Osteoblast (primary cell): ENCODE measurements around the gene SPAST. TPM values are rescaled to one million over a fixed set of nuclear protein-coding genes. Genes with fewer than 3 reads are reported as not detected.
"Not testable (repeated sequence)": the region's sequence is repeated elsewhere in the genome, so short reads cannot be mapped to it uniquely, and the experiment has no call there.

ENCODE experiments used
- DNase-seq: peaks from one replicate; pipeline ENCODE4 v3.0.0; 2011; ENCODE audit warnings: low spot score, mixed read lengths; ENCODE audit not compliant: insufficient read length; ENCODE audit errors: missing footprints
- H2AFZ ChIP-seq: 2 replicates; pipeline ENCODE4 v1.6.0; 2011; ENCODE audit warnings: mild to moderate bottlenecking, low read length
- H3K27ac ChIP-seq: 2 replicates; pipeline ENCODE4 v1.5.1; 2011; ENCODE audit warnings: mild to moderate bottlenecking, low read depth, low read length, moderate library complexity
- H3K27me3 ChIP-seq: 2 replicates; pipeline ENCODE4 v1.6.0; 2012; ENCODE audit warnings: mild to moderate bottlenecking, control low read depth, inconsistent platforms, low read length, moderate library complexity; ENCODE audit not compliant: insufficient read depth
- H3K36me3 ChIP-seq: 2 replicates; pipeline ENCODE4 v1.5.1; 2011; ENCODE audit warnings: mild to moderate bottlenecking, low read length, control low read depth, moderate library complexity; ENCODE audit not compliant: insufficient read depth
- H3K4me1 ChIP-seq: 2 replicates; pipeline ENCODE4 v1.5.1; 2011; ENCODE audit warnings: mild to moderate bottlenecking, low read length, control low read depth, moderate library complexity; ENCODE audit not compliant: insufficient read depth
- H3K4me2 ChIP-seq: 2 replicates; pipeline ENCODE4 v1.6.0; 2011; ENCODE audit warnings: mild to moderate bottlenecking, low read length; ENCODE audit not compliant: insufficient read depth
- H3K4me3 ChIP-seq: fragments of 200-600 bp; sonication (generic); 3 replicates; pipeline ENCODE4 v1.5.1; 2012; ENCODE audit warnings: mild to moderate bottlenecking, low read length, inconsistent platforms; ENCODE audit not compliant: insufficient read depth
- H3K79me2 ChIP-seq: 2 replicates; pipeline ENCODE4 v1.6.0; 2012; ENCODE audit warnings: mild to moderate bottlenecking, low read length, control low read depth, inconsistent platforms; ENCODE audit not compliant: insufficient read depth
- H3K9me3 ChIP-seq: 2 replicates; pipeline ENCODE4 v1.5.1; 2011; ENCODE audit warnings: low read depth, low read length, control low read depth
- H4K20me1 ChIP-seq: 2 replicates; pipeline ENCODE4 v1.6.0; 2012; ENCODE audit warnings: mild to moderate bottlenecking, low read length, control low read depth; ENCODE audit not compliant: insufficient read depth
- total RNA-seq: library from RNA; depleted of rRNA; stranded (reverse); fragments of >200 nt; gene quantifications from 2 replicates; pipeline ENCODE4 v1.2.3, GENCODE V29; 2012
- TF ChIP-seq, protein P1 (sequence below): IDR thresholded peaks from 2 replicates; pipeline ENCODE4 v1.5.1; 2011; ENCODE audit warnings: mild to moderate bottlenecking, low read depth, low read length, moderate library complexity; ENCODE audit errors: extremely low read depth

The SPAST gene
- total RNA-seq, 1 donor, result 31.5 TPM

DNA sequence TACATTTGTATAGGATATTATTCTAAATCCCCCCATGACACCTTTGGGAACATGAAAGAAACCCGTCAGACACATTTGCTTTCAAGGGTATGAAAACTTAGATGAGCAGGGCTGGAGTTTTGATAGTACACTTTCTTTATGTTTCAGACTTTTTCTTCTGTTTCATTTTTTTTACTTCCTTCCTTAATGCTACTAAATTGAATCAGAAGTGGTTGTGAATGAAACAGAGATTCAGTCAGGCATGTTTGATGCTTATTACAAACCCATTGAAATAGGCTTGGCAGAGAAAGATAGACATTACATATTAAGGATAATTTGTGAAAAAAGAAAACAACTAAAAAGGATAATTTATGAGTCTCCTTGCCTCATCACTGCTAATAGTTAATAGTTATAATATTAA is 129.1 kb downstream of the SPAST start:
- TF ChIP-seq, protein P1, sequence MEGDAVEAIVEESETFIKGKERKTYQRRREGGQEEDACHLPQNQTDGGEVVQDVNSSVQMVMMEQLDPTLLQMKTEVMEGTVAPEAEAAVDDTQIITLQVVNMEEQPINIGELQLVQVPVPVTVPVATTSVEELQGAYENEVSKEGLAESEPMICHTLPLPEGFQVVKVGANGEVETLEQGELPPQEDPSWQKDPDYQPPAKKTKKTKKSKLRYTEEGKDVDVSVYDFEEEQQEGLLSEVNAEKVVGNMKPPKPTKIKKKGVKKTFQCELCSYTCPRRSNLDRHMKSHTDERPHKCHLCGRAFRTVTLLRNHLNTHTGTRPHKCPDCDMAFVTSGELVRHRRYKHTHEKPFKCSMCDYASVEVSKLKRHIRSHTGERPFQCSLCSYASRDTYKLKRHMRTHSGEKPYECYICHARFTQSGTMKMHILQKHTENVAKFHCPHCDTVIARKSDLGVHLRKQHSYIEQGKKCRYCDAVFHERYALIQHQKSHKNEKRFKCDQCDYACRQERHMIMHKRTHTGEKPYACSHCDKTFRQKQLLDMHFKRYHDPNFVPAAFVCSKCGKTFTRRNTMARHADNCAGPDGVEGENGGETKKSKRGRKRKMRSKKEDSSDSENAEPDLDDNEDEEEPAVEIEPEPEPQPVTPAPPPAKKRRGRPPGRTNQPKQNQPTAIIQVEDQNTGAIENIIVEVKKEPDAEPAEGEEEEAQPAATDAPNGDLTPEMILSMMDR, result no peak
- DNase-seq, result no peak
- Histone ChIP-seq H3K9me3 (no peaks in the 10 kb centered on the region), H3K4me1 (no peaks in the 10 kb centered on the region), H3K79me2 (peaks cover 2% of the 10 kb centered on the region), H2AFZ (no peak overlapping the region), H3K4me3 (no peak overlapping the region), H3K27ac (no peak overlapping the region), H3K4me2 (no peak overlapping the region), H4K20me1 (no peaks in the 10 kb centered on the region), H3K36me3 (peaks cover 12% of the 10 kb centered on the region), H3K27me3 (no peaks in the 10 kb centered on the region)

GRCh38 chr2:32200814-32201213 is 137.5 kb downstream of the SPAST start:
- TF ChIP-seq, protein P1, result no peak
- no peak overlapping the region for H3K4me3 ChIP-seq
- H3K9me3 ChIP-seq, result no peaks in the 10 kb centered on the region
- H3K36me3 ChIP-seq, result peaks cover 33% of the 10 kb centered on the region
- H3K4me1 ChIP-seq, result no peaks in the 10 kb centered on the region
- H4K20me1 ChIP-seq, result no peaks in the 10 kb centered on the region
- no peak overlapping the region for H2AFZ ChIP-seq
- H3K27me3 ChIP-seq, result no peaks in the 10 kb centered on the region
- no peak for DNase-seq
- H3K27ac ChIP-seq, result no peak overlapping the region
- no peaks in the 10 kb centered on the region for H3K79me2 ChIP-seq
- H3K4me2 ChIP-seq, result no peak overlapping the region

- H3K4me2 ChIP-seq, H3K4me1 ChIP-seq, H3K4me3 ChIP-seq, H2AFZ ChIP-seq, H3K79me2 ChIP-seq, H3K9me3 ChIP-seq, DNase-seq, H3K27ac ChIP-seq, H3K27me3 ChIP-seq, H4K20me1 ChIP-seq: not testable (repeated sequence)
- peaks cover 30% of the 10 kb centered on the region for H3K36me3 ChIP-seq
Observed at GRCh38 chr2:32203428-32203827, 140.1 kb downstream of the SPAST start.

Other genes starting within 250 kb of the SPAST start
- gene MEMO1, start 52.5 kb upstream of the SPAST start, total RNA-seq, result 35.1 and 37.6 TPM in 2 replicates
- 30.4 and 41.3 TPM in 2 replicates for gene DPY30, start 23.8 kb upstream of the SPAST start, total RNA-seq
- gene SLC30A6, start 102.3 kb downstream of the SPAST start, total RNA-seq, result 28.6 and 31.5 TPM in 2 replicates
- not detected in 2 replicates for gene NLRC4, start 201.3 kb downstream of the SPAST start, total RNA-seq
- 18.5 and 19.4 TPM in 2 replicates for gene YIPF4, start 214.3 kb downstream of the SPAST start, total RNA-seq